Stomach (tissue), 4 donors: ENCODE results near the gene BAG3.

Experiments
- EP300 ChIP-seq: sonication (generic); formaldehyde crosslinking; IDR thresholded peaks from one replicate; pipeline ENCODE4 v1.6.1; 2017; ENCODE audit warnings: antibody characterized with exemption
- POLR2A ChIP-seq, 4 donors: fragments of 450-650 bp; IDR thresholded peaks; one replicate each; pipeline ENCODE4 v1.6.1; 2016; ENCODE audit warnings: antibody characterized with exemption in 4 of 4, control low read depth in 2 of 4, mild to moderate bottlenecking in 1 of 4, moderate library complexity in 1 of 4
- POLR2AphosphoS5 ChIP-seq, 3 donors: sonication (generic); formaldehyde crosslinking; IDR thresholded peaks; one replicate each; pipeline ENCODE4 v1.6.1; 2016; ENCODE audit warnings: antibody characterized with exemption in 3 of 3
- TF ChIP-seq, protein P1 (sequence below), 7 experiments: fragments of 450-650 bp in 4 of 7; fragments of 200-600 bp in 3 of 7; sonication (generic) in 3 of 7; IDR thresholded peaks; one replicate each; pipeline ENCODE4 v1.5.1; 2016 to 2019; ENCODE audit warnings: antibody characterized with exemption in 7 of 7, control low read depth in 2 of 7, mild to moderate bottlenecking in 1 of 7

DNA sequence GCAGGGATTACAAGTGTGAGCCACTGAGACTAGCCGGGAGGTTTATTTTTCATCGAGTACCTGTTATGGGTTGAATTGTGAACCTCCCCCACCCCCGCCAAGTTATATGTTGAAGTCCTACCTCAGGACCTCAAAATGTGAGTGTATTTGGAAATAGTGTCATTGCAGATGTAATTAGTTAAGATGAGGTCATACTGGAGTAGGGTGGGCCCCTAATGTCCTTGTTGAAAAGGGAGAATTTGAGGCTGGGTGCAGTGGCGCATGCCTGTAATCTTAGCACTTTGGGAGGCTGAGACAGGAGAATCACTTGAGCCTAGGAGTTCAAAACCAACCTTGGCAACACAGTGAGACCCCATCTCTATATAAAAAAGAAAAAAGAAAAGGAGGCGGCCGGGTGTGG is 10.8 kb upstream of the BAG3 start:
- TF ChIP-seq POLR2A (IDR thresholded peaks at IDR 0.05) = no peak
- TF ChIP-seq, protein P1, sequence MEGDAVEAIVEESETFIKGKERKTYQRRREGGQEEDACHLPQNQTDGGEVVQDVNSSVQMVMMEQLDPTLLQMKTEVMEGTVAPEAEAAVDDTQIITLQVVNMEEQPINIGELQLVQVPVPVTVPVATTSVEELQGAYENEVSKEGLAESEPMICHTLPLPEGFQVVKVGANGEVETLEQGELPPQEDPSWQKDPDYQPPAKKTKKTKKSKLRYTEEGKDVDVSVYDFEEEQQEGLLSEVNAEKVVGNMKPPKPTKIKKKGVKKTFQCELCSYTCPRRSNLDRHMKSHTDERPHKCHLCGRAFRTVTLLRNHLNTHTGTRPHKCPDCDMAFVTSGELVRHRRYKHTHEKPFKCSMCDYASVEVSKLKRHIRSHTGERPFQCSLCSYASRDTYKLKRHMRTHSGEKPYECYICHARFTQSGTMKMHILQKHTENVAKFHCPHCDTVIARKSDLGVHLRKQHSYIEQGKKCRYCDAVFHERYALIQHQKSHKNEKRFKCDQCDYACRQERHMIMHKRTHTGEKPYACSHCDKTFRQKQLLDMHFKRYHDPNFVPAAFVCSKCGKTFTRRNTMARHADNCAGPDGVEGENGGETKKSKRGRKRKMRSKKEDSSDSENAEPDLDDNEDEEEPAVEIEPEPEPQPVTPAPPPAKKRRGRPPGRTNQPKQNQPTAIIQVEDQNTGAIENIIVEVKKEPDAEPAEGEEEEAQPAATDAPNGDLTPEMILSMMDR (IDR thresholded peaks at IDR 0.05) = no peak
- no peak for TF ChIP-seq EP300
- no peak for TF ChIP-seq POLR2AphosphoS5 (IDR thresholded peaks at IDR 0.05)
